ENCODE results near the gene ZNF780A.

ZNF780A gene

DNA sequence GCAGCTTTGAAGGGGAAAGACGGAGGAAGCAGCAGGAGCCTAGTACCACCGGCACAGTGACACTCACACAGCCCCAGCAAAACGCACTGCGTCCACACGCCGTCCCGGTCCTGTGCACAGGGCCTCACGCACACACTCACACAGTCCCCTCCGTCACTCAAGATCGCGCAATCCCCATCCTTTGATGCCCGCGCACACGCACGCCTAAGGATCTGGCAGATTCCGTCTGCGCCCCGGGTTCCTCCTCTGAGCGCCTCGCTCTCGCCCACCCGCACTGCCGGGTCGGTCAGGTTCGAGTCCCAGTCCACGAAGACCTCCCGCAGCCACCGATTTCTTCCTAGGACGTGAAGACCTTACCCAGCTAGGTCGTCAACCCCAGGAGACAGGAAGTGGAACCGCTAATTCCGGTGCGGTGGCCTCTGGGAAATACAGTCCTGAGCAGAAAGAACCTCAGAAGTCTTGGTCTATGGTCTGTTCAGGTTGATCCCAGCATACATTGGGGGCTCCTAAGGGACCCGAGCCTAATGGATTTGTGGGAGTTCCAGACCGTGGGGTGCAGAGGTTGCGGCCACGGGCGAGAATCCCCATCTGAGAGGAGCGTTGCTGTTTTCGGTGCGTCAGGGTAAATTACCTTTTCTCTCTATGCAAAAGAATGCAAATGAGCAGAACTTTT is 34.8 kb downstream of the ZNF780A start, which contains the start of gene ZNF780B (continued):
- no peak for TF ChIP-seq ZNF112 (tag by site-specific recombination; IDR thresholded peaks at IDR 0.05)
- TF ChIP-seq ZNF560 (tag by site-specific recombination; IDR thresholded peaks at IDR 0.05; ENCODE audit: borderline replicate concordance) = no peak
- TF ChIP-seq ZNF791 (tag by site-specific recombination; IDR thresholded peaks at IDR 0.05) = no peak
- TF ChIP-seq, protein P1, sequence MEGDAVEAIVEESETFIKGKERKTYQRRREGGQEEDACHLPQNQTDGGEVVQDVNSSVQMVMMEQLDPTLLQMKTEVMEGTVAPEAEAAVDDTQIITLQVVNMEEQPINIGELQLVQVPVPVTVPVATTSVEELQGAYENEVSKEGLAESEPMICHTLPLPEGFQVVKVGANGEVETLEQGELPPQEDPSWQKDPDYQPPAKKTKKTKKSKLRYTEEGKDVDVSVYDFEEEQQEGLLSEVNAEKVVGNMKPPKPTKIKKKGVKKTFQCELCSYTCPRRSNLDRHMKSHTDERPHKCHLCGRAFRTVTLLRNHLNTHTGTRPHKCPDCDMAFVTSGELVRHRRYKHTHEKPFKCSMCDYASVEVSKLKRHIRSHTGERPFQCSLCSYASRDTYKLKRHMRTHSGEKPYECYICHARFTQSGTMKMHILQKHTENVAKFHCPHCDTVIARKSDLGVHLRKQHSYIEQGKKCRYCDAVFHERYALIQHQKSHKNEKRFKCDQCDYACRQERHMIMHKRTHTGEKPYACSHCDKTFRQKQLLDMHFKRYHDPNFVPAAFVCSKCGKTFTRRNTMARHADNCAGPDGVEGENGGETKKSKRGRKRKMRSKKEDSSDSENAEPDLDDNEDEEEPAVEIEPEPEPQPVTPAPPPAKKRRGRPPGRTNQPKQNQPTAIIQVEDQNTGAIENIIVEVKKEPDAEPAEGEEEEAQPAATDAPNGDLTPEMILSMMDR (tag by site-specific recombination; IDR thresholded peaks at IDR 0.05) = no peak
- peak; percentile 49; the same call in 1 of the 2 replicates for TF ChIP-seq ZNF394 (tag by site-specific recombination; IDR thresholded peaks at IDR 0.05; ENCODE audit: borderline replicate concordance)
- TF ChIP-seq, protein P2, sequence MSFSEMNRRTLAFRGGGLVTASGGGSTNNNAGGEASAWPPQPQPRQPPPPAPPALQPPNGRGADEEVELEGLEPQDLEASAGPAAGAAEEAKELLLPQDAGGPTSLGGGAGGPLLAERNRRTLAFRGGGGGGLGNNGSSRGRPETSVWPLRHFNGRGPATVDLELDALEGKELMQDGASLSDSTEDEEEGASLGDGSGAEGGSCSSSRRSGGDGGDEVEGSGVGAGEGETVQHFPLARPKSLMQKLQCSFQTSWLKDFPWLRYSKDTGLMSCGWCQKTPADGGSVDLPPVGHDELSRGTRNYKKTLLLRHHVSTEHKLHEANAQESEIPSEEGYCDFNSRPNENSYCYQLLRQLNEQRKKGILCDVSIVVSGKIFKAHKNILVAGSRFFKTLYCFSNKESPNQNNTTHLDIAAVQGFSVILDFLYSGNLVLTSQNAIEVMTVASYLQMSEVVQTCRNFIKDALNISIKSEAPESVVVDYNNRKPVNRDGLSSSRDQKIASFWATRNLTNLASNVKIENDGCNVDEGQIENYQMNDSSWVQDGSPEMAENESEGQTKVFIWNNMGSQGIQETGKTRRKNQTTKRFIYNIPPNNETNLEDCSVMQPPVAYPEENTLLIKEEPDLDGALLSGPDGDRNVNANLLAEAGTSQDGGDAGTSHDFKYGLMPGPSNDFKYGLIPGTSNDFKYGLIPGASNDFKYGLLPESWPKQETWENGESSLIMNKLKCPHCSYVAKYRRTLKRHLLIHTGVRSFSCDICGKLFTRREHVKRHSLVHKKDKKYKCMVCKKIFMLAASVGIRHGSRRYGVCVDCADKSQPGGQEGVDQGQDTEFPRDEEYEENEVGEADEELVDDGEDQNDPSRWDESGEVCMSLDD (tag by site-specific recombination; IDR thresholded peaks at IDR 0.05) = peak; percentile 26; the same call in 1 of the 2 replicates
- no peak for TF ChIP-seq ZNF174 (tag by site-specific recombination; IDR thresholded peaks at IDR 0.05)
- TF ChIP-seq ZNF138 (tag by site-specific recombination; IDR thresholded peaks at IDR 0.05; ENCODE audit: borderline replicate concordance) = no peak
- no peak for TF ChIP-seq KLF7 (tag by site-specific recombination; IDR thresholded peaks at IDR 0.05; ENCODE audit: borderline replicate concordance)
- TF ChIP-seq ZNF707 (tag by site-specific recombination; IDR thresholded peaks at IDR 0.05) = no peak
- no peak; the same call in 1 of the 2 replicates for TF ChIP-seq ZNF623 (tag by site-specific recombination; IDR thresholded peaks at IDR 0.05)
- TF ChIP-seq ZBTB7A (tag by site-specific recombination; IDR thresholded peaks at IDR 0.05; ENCODE audit: low read depth) = no peak
- TF ChIP-seq ZNF473 (tag by site-specific recombination; IDR thresholded peaks at IDR 0.05) = no peak
- TF ChIP-seq ZNF24 (tag by site-specific recombination; IDR thresholded peaks at IDR 0.05) = peak; percentile 79; the same call in 1 of the 2 replicates
- TF ChIP-seq, protein P3, sequence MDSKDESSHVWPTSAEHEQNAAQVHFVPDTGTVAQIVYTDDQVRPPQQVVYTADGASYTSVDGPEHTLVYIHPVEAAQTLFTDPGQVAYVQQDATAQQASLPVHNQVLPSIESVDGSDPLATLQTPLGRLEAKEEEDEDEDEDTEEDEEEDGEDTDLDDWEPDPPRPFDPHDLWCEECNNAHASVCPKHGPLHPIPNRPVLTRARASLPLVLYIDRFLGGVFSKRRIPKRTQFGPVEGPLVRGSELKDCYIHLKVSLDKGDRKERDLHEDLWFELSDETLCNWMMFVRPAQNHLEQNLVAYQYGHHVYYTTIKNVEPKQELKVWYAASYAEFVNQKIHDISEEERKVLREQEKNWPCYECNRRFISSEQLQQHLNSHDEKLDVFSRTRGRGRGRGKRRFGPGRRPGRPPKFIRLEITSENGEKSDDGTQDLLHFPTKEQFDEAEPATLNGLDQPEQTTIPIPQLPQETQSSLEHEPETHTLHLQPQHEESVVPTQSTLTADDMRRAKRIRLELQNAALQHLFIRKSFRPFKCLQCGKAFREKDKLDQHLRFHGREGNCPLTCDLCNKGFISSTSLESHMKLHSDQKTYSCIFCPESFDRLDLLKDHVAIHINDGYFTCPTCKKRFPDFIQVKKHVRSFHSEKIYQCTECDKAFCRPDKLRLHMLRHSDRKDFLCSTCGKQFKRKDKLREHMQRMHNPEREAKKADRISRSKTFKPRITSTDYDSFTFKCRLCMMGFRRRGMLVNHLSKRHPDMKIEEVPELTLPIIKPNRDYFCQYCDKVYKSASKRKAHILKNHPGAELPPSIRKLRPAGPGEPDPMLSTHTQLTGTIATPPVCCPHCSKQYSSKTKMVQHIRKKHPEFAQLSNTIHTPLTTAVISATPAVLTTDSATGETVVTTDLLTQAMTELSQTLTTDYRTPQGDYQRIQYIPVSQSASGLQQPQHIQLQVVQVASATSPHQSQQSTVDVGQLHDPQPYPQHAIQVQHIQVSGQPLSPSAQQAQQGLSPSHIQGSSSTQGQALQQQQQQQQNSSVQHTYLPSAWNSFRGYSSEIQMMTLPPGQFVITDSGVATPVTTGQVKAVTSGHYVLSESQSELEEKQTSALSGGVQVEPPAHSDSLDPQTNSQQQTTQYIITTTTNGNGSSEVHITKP (tag by site-specific recombination; IDR thresholded peaks at IDR 0.05) = peak; percentile 63
- no peak; the same call in 1 of the 2 replicates for TF ChIP-seq KLF8 (tag by site-specific recombination; IDR thresholded peaks at IDR 0.05)
- TF ChIP-seq ZNF274 (IDR thresholded peaks at IDR 0.05; ENCODE audit: low read length) = no peak
- no peak for TF ChIP-seq ZNF274 (tag by site-specific recombination; IDR thresholded peaks at IDR 0.05; ENCODE audit: borderline replicate concordance)
- TF ChIP-seq ZNF223 (tag by site-specific recombination; IDR thresholded peaks at IDR 0.05) = no peak
- TF ChIP-seq ZBTB48 (tag by site-specific recombination; IDR thresholded peaks at IDR 0.05) = peak; percentile 78
- peak; percentile 96 for TF ChIP-seq ZNF76 (tag by site-specific recombination; IDR thresholded peaks at IDR 0.05; ENCODE audit: borderline replicate concordance, low read depth)
- no peak for TF ChIP-seq GFI1B (tag by site-specific recombination; IDR thresholded peaks at IDR 0.05)
- TF ChIP-seq GLIS1 (tag by site-specific recombination; IDR thresholded peaks at IDR 0.05) = peak; percentile 98
- peak; percentile 54; the same call in 1 of the 2 replicates for TF ChIP-seq YY2 (tag by site-specific recombination; IDR thresholded peaks at IDR 0.05)
- TF ChIP-seq ZNF521 (tag by site-specific recombination; IDR thresholded peaks at IDR 0.05) = no peak
- TF ChIP-seq ZNF324 (tag by site-specific recombination; IDR thresholded peaks at IDR 0.05) = peak; percentile 88
- peak; percentile 75 for TF ChIP-seq ZNF629 (tag by site-specific recombination; IDR thresholded peaks at IDR 0.05)
- TF ChIP-seq, protein P4, sequence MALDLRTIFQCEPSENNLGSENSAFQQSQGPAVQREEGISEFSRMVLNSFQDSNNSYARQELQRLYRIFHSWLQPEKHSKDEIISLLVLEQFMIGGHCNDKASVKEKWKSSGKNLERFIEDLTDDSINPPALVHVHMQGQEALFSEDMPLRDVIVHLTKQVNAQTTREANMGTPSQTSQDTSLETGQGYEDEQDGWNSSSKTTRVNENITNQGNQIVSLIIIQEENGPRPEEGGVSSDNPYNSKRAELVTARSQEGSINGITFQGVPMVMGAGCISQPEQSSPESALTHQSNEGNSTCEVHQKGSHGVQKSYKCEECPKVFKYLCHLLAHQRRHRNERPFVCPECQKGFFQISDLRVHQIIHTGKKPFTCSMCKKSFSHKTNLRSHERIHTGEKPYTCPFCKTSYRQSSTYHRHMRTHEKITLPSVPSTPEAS (tag by site-specific recombination; IDR thresholded peaks at IDR 0.05) = peak; percentile 99
- TF ChIP-seq, protein P5, sequence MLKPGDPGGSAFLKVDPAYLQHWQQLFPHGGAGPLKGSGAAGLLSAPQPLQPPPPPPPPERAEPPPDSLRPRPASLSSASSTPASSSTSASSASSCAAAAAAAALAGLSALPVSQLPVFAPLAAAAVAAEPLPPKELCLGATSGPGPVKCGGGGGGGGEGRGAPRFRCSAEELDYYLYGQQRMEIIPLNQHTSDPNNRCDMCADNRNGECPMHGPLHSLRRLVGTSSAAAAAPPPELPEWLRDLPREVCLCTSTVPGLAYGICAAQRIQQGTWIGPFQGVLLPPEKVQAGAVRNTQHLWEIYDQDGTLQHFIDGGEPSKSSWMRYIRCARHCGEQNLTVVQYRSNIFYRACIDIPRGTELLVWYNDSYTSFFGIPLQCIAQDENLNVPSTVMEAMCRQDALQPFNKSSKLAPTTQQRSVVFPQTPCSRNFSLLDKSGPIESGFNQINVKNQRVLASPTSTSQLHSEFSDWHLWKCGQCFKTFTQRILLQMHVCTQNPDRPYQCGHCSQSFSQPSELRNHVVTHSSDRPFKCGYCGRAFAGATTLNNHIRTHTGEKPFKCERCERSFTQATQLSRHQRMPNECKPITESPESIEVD (tag by site-specific recombination; IDR thresholded peaks at IDR 0.05) = no peak

Data from HEK293 (cell line).